Ectodermal cell (in vitro differentiated cells): ENCODE data around the gene KCNH5.

ENCODE experiments used
- H3K27ac ChIP-seq: 2 replicates; pipeline ENCODE4 v1.7.0; 2013; ENCODE audit warnings: mild to moderate bottlenecking, low read depth, low read length; ENCODE audit not compliant: insufficient read depth, poor library complexity, severe bottlenecking
- H3K27me3 ChIP-seq: 2 replicates; pipeline ENCODE4 v1.7.0; 2013; ENCODE audit warnings: mild to moderate bottlenecking, low read length; ENCODE audit not compliant: insufficient read depth, control insufficient read depth, poor library complexity, severe bottlenecking
- H3K36me3 ChIP-seq: one replicate; pipeline ENCODE4 v1.7.0; 2013; ENCODE audit warnings: low read length; ENCODE audit not compliant: control insufficient read depth, insufficient read depth
- H3K4me1 ChIP-seq: one replicate; pipeline ENCODE4 v1.7.0; 2013; ENCODE audit warnings: low read length; ENCODE audit not compliant: control insufficient read depth, insufficient read depth
- H3K4me3 ChIP-seq: 2 replicates; pipeline ENCODE4 v1.7.0; 2013; ENCODE audit warnings: low read depth, low read length, control low read depth; ENCODE audit not compliant: insufficient read depth
- H3K9me3 ChIP-seq: 2 replicates; pipeline ENCODE4 v1.7.0; 2013; ENCODE audit warnings: mild to moderate bottlenecking, low read length, moderate library complexity; ENCODE audit not compliant: control insufficient read depth
- WGBS, 2 experiments: methylation state at CpG; one replicate each; pipeline ENCODE4 v1.1.7; 2013; ENCODE audit warnings: missing lambda C conversion rate in 2 of 2; 5-methylcytosine and 5-hydroxymethylcytosine counted together

The KCNH5 gene

GRCh38 chr14:63011623-63012022 is 33.6 kb downstream of the KCNH5 start:
- Histone ChIP-seq H3K27me3 (no peaks in the 10 kb centered on the region), H3K36me3 (no peaks in the 10 kb centered on the region), H3K4me3 (no peak overlapping the region), H3K9me3 (no peaks in the 10 kb centered on the region), H3K4me1 (no peaks in the 10 kb centered on the region), H3K27ac (no peak overlapping the region)
- 95 to 97% methylated on average over 2 of the region's 2 CpGs for WGBS, 2 experiments

- Histone ChIP-seq H3K9me3 (no peaks in the 10 kb centered on the region), H3K27me3 (no peaks in the 10 kb centered on the region), H3K4me1 (no peaks in the 10 kb centered on the region), H3K36me3 (no peaks in the 10 kb centered on the region), H3K27ac (no peak overlapping the region), H3K4me3 (no peak overlapping the region)
- 92 to 97% methylated on average over 1 of the region's 2 CpGs for WGBS, 2 experiments
Observed at GRCh38 chr14:63009495-63009894, 35.8 kb downstream of the KCNH5 start.

DNA sequence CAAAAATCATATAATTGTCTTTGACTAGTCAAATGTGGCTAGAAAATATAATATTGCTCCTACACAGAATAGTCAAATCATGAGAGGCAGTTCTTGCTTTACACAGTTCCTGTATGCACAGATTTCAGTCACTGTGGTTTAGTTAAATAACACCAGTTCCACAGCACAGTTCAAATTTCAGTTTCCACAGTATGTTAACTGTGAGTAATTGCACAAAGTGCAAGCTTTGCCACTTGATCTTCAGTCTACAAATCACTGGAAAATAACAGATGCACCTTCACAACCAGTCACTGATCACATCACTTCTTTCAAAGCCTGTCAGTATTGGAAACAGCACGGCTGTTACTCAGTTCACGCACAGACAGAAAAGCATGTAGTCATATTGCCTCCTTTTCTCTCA is 38.7 kb downstream of the KCNH5 start:
- Histone ChIP-seq H3K4me3 (no peak overlapping the region), H3K4me1 (peaks cover 9% of the 10 kb centered on the region), H3K27me3 (no peaks in the 10 kb centered on the region), H3K9me3 (no peaks in the 10 kb centered on the region), H3K36me3 (no peaks in the 10 kb centered on the region), H3K27ac (no peak overlapping the region)
- 94 to 100% methylated on average over 2 of the region's 2 CpGs for WGBS, 2 experiments

DNA sequence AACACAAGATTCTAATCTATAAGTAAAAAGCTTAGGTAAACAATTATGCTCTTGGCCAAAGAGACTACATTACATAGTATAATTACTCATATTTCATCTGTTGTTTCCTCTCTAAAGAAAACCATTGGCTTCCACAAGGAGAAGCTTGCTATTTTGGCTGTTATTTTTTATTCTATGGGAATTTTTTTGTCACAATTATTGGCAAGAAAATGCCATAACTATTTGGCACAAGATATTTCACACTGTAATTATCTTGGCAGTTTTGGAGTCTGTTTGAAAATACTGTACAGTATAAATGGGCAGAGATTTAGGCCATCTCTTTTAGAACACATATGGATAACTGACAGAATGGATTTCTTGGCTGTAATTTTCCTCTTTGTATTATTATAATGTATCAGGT is 51.2 kb downstream of the KCNH5 start:
- H3K27me3 ChIP-seq: no peaks in the 10 kb centered on the region
- no peaks in the 10 kb centered on the region for H3K36me3 ChIP-seq
- H3K9me3 ChIP-seq: no peaks in the 10 kb centered on the region
- H3K4me1 ChIP-seq: no peaks in the 10 kb centered on the region
- H3K4me3 ChIP-seq: no peak overlapping the region
- H3K27ac ChIP-seq: no peak overlapping the region

GRCh38 chr14:62988967-62989366 is 56.3 kb downstream of the KCNH5 start:
- 87 to 90% methylated on average over 3 of the region's 3 CpGs for WGBS, 2 experiments

DNA sequence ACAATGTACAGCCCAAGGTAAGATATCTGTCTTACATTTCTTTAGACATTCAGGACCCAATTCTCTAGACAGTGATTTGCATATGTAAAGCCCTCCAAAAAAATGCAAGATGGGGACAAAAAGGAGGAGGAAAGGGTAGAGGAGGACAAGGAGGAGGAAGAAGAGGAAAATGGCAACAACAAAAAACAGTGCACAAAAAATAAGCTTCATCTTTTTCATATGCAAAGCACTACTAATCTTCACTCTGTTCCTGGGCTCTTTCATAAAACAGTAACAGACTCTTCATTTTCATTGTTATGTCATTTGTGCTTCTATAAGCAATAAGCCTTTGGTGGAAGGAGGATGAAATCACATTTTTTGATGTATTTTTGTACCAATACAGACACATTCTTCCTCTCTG is 61.4 kb downstream of the KCNH5 start:
- peaks cover 6% of the 10 kb centered on the region for H3K4me1 ChIP-seq
- no peaks in the 10 kb centered on the region for H3K27me3 ChIP-seq
- no peaks in the 10 kb centered on the region for H3K36me3 ChIP-seq
- no peak overlapping the region for H3K4me3 ChIP-seq
- no peaks in the 10 kb centered on the region for H3K9me3 ChIP-seq
- H3K27ac ChIP-seq: no peak overlapping the region

More at GRCh38 chr14:62988967-62989366, 56.3 kb downstream of the KCNH5 start:
- no peaks in the 10 kb centered on the region for H3K27me3 ChIP-seq
- H3K27ac ChIP-seq: no peak overlapping the region
- no peak overlapping the region for H3K4me3 ChIP-seq
- no peaks in the 10 kb centered on the region for H3K36me3 ChIP-seq
- H3K4me1 ChIP-seq: peaks cover 4% of the 10 kb centered on the region
- no peaks in the 10 kb centered on the region for H3K9me3 ChIP-seq

DNA sequence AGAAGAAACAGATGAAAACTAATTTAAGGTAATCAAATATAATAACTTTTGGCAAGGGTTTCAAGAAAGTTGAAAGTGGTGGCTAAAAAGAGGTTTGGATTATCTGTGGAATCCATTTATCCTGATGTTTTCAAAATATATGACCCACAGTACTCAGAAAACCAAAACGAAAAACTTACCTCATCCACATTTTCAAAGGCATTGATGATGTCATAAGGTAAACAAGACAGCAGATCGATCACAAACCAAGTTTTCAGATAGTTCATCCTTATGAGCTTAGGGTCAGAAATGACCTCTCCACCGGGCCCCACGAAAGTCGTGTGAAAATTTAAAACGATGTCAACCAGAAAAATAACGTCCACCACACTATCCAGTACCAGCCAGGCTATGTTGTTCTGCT is 64.6 kb downstream of the KCNH5 start:
- Histone ChIP-seq H3K4me3 (no peak overlapping the region), H3K4me1 (peaks cover 6% of the 10 kb centered on the region), H3K36me3 (no peaks in the 10 kb centered on the region), H3K27ac (no peak overlapping the region), H3K27me3 (no peaks in the 10 kb centered on the region), H3K9me3 (no peaks in the 10 kb centered on the region)
- 91 to 96% methylated on average over 7 of the region's 7 CpGs for WGBS, 2 experiments

DNA sequence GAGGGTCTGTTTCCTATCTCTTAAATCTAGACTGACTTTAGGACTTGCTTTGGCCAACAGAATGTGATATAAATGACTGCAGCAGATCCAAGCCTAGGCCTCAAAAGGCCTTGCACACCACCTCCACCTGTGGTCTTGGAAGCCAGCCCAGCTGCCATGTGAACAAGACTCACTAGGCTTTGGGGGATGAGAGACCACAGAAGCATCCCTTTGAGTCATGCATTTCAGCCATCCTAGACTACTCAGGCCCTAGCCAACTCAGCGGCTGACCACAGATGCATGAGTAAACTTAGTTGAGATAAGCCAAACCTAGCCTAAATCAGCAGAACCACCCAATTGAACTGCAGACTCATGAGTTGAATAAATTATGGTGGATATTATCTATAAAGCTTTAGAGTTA is 87.7 kb downstream of the KCNH5 start:
- H3K36me3 ChIP-seq: no peaks in the 10 kb centered on the region
- no peak overlapping the region for H3K27ac ChIP-seq
- H3K4me3 ChIP-seq: no peak overlapping the region
- H3K4me1 ChIP-seq: no peaks in the 10 kb centered on the region
- WGBS, 2 experiments: 100% methylated on average over 1 of the region's 1 CpG
- no peaks in the 10 kb centered on the region for H3K27me3 ChIP-seq
- no peaks in the 10 kb centered on the region for H3K9me3 ChIP-seq

DNA sequence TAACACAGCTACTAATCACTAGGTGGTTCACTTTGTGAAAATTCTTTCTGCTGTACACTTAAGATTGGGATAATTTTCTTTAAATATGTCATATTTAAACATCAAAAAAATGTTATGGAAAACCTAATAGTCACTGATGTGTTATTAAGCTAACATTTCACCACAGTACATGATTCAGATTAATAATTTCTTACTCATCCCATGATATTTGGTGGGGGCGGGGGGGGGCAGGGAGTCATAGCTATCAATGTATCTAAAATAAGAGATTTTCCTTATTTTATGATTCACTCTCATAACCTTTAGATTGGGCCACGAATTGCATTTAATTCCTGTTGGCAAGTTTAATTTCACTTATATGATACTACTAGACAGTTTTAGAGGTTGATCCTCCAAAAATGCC is 88.8 kb downstream of the KCNH5 start:
- Histone ChIP-seq H3K36me3 (no peaks in the 10 kb centered on the region), H3K4me3 (no peak overlapping the region), H3K4me1 (no peaks in the 10 kb centered on the region), H3K27ac (no peak overlapping the region), H3K9me3 (no peaks in the 10 kb centered on the region), H3K27me3 (no peaks in the 10 kb centered on the region)
- 100% methylated on average over 2 of the region's 2 CpGs; no CpG with 5 or more reads in 1 of the 2 experiments for WGBS, 2 experiments

- H3K27ac ChIP-seq: no peak overlapping the region
- no peaks in the 10 kb centered on the region for H3K36me3 ChIP-seq
- H3K4me3 ChIP-seq: no peak overlapping the region
- no peaks in the 10 kb centered on the region for H3K9me3 ChIP-seq
- 97% methylated on average over 2 of the region's 2 CpGs for WGBS, 2 experiments
- H3K4me1 ChIP-seq: no peaks in the 10 kb centered on the region
- H3K27me3 ChIP-seq: no peaks in the 10 kb centered on the region
Observed at GRCh38 chr14:62954165-62954564, 91.1 kb downstream of the KCNH5 start.

- no peaks in the 10 kb centered on the region for H3K9me3 ChIP-seq
- H3K36me3 ChIP-seq: no peaks in the 10 kb centered on the region
- no peak overlapping the region for H3K27ac ChIP-seq
- no CpG with 5 or more reads among the region's 2 CpGs for WGBS, 2 experiments
- H3K4me1 ChIP-seq: no peaks in the 10 kb centered on the region
- H3K4me3 ChIP-seq: no peak overlapping the region
- H3K27me3 ChIP-seq: no peaks in the 10 kb centered on the region
Observed at GRCh38 chr14:62952226-62952625, 93.0 kb downstream of the KCNH5 start.
